Endodermal cell (in vitro differentiated cells): ENCODE data around the gene ATP13A3. TPM values are rescaled to one million over a fixed set of nuclear protein-coding genes. Genes with fewer than 3 reads are reported as not detected.

Experiments
- DNase-seq: peaks from one replicate; pipeline ENCODE4 v3.0.0-alpha.2; 2017
- H3K27ac ChIP-seq: 2 replicates; pipeline ENCODE4 v1.5.1; 2013; ENCODE audit warnings: mild to moderate bottlenecking, low read depth, low read length, moderate library complexity
- H3K27me3 ChIP-seq: 2 replicates; pipeline ENCODE4 v1.6.1; 2013; ENCODE audit warnings: mild to moderate bottlenecking, low read length, moderate library complexity; ENCODE audit not compliant: insufficient read depth, control insufficient read depth, poor library complexity, severe bottlenecking
- H3K36me3 ChIP-seq: 2 replicates; pipeline ENCODE4 v1.7.0; 2013; ENCODE audit warnings: mild to moderate bottlenecking, low read length, moderate library complexity; ENCODE audit not compliant: control insufficient read depth, insufficient read depth
- H3K4me1 ChIP-seq: one replicate; pipeline ENCODE4 v1.7.0; 2013; ENCODE audit warnings: low read length; ENCODE audit not compliant: control insufficient read depth, insufficient read depth
- H3K4me3 ChIP-seq: 2 replicates; pipeline ENCODE4 v1.5.1; 2013; ENCODE audit warnings: mild to moderate bottlenecking, low read length, moderate library complexity
- H3K9ac ChIP-seq: 2 replicates; pipeline ENCODE4 v1.6.1; 2013; ENCODE audit warnings: mild to moderate bottlenecking, low read length, moderate library complexity; ENCODE audit not compliant: poor library complexity, severe bottlenecking; ENCODE audit errors: extremely low read depth
- H3K9me3 ChIP-seq: 2 replicates; pipeline ENCODE4 v1.6.1; 2013; ENCODE audit warnings: mild to moderate bottlenecking, low read length, moderate library complexity; ENCODE audit not compliant: control insufficient read depth
- H3K27ac Mint-ChIP-seq: 2 replicates; pipeline ENCODE4 v1.8.0; 2020; ENCODE audit warnings: mixed read lengths
- H3K27me3 Mint-ChIP-seq: 2 replicates; pipeline ENCODE4 v1.8.0; 2021; ENCODE audit warnings: mild to moderate bottlenecking, mixed read lengths; ENCODE audit not compliant: insufficient read depth
- H3K36me3 Mint-ChIP-seq: 2 replicates; pipeline ENCODE4 v1.8.0; 2020; ENCODE audit warnings: low read depth, mixed read lengths
- H3K4me1 Mint-ChIP-seq: 2 replicates; pipeline ENCODE4 v1.8.0; 2020; ENCODE audit warnings: mixed read lengths
- H3K4me3 Mint-ChIP-seq: 2 replicates; pipeline ENCODE4 v1.8.0; 2020; ENCODE audit warnings: mild to moderate bottlenecking, moderate library complexity, mixed read lengths
- H3K9me3 Mint-ChIP-seq: 2 replicates; pipeline ENCODE4 v1.8.0; 2020; ENCODE audit warnings: mild to moderate bottlenecking, mixed read lengths
- WGBS, 2 experiments: methylation state at CpG; one replicate each; pipeline versions ENCODE4 v1.1.5 to v1.1.7; 2013; ENCODE audit warnings: missing lambda C conversion rate in 2 of 2, mixed read lengths in 1 of 2; ENCODE audit not compliant: insufficient coverage in 1 of 2, insufficient read length in 1 of 2; 5-methylcytosine and 5-hydroxymethylcytosine counted together
- total RNA-seq, 2 donors: library from RNA; stranded (reverse); fragmentation: NEBNext Ultra II Directional in 1 of 2; extraction: Animal tissue kit (Norgen Biotek cat#: 25700) in 1 of 2; gene quantifications; 2 replicates in 1 of 2; 3 replicates in 1 of 2; pipeline ENCODE4 v1.2.1, GENCODE V29; 2021
- TF ChIP-seq, protein P1 (sequence below): fragments of 200-600 bp; sonication (generic); conservative IDR thresholded peaks from 2 replicates; pipeline ENCODE4 v1.5.0; 2021; ENCODE audit warnings: antibody characterized with exemption, mild to moderate bottlenecking

Gene ATP13A3
- total RNA-seq, 2 donors from 2014 or later = 99.7 to 125 TPM

DNA sequence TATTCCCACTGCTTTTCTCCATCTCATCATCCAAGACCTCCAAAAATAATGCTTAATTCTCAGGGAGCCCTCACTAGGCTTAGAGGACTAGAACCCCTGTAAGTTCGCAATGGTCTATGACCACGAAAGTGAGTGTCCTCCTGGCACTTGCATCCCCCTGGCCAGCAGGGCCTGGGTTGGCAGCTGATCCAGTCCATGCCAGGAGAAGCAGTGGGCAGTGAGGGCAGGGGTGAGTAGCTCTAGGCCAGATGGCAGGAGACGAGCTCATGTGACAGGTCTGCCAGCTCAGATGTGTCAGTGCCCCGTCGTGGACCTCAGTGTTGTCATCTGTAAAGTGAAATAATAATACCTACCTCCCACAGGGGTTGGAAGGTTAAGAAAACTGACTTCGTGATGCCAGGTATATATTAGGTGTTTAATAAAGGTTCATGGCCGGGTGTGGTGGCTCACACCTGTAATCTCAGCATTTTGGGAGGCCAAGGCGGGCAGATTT lies 98.8 kb downstream of the ATP13A3 start:
- no peaks in the 10 kb centered on the region for H3K36me3 Mint-ChIP-seq
- Histone ChIP-seq H3K4me1 (peaks cover 12% of the 10 kb centered on the region), H3K27ac (no peak overlapping the region), H3K27me3 (peaks cover 39% of the 10 kb centered on the region), H3K36me3 (no peaks in the 10 kb centered on the region), H3K9ac (no peak overlapping the region), H3K4me3 (no peak overlapping the region), H3K9me3 (peaks cover 9% of the 10 kb centered on the region)
- TF ChIP-seq, protein P1, sequence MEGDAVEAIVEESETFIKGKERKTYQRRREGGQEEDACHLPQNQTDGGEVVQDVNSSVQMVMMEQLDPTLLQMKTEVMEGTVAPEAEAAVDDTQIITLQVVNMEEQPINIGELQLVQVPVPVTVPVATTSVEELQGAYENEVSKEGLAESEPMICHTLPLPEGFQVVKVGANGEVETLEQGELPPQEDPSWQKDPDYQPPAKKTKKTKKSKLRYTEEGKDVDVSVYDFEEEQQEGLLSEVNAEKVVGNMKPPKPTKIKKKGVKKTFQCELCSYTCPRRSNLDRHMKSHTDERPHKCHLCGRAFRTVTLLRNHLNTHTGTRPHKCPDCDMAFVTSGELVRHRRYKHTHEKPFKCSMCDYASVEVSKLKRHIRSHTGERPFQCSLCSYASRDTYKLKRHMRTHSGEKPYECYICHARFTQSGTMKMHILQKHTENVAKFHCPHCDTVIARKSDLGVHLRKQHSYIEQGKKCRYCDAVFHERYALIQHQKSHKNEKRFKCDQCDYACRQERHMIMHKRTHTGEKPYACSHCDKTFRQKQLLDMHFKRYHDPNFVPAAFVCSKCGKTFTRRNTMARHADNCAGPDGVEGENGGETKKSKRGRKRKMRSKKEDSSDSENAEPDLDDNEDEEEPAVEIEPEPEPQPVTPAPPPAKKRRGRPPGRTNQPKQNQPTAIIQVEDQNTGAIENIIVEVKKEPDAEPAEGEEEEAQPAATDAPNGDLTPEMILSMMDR = no peak
- peaks cover 9% of the 10 kb centered on the region for H3K9me3 Mint-ChIP-seq
- no peak for DNase-seq
- H3K27ac Mint-ChIP-seq = no peak overlapping the region
- peaks cover 34% of the 10 kb centered on the region for H3K27me3 Mint-ChIP-seq
- H3K4me3 Mint-ChIP-seq = no peak overlapping the region
- H3K4me1 Mint-ChIP-seq = peaks cover 23% of the 10 kb centered on the region
- WGBS, 2 experiments = 89 to 100% methylated on average over 6 to 7 of the region's 8 CpGs

DNA sequence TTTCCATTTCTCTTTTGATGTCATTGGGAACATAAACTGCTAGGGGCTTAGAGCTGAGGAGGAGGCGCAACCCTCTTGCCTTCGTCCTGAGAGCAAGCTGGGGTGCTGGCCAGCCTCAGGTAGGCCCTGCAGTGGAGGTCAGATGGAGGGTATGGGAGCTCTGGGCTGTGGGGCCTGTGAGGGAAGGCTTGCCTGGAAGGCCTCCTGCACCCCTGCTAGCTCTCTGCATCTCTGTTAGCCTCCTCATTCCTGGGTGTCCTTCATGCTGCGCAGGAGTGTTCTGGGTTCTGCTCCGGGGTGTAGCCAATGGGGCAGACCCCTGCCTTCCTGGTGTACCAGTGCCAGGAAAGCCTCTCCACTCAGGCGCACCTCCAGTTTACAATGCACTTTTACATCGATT lies 99.5 kb downstream of the ATP13A3 start:
- peaks cover 9% of the 10 kb centered on the region for H3K9me3 ChIP-seq
- Mint-ChIP-seq H3K27ac (no peak overlapping the region), H3K4me1 (peaks cover 30% of the 10 kb centered on the region), H3K27me3 (peaks cover 36% of the 10 kb centered on the region), H3K36me3 (no peaks in the 10 kb centered on the region), H3K9me3 (peaks cover 9% of the 10 kb centered on the region), H3K4me3 (no peak overlapping the region)
- no peak for DNase-seq
- WGBS, 2 experiments = 96 to 100% methylated on average over 5 to 6 of the region's 6 CpGs
- H3K27me3 ChIP-seq = peaks cover 39% of the 10 kb centered on the region
- peaks cover 19% of the 10 kb centered on the region for H3K4me1 ChIP-seq
- H3K4me3 ChIP-seq = no peak overlapping the region
- H3K27ac ChIP-seq = no peak overlapping the region
- TF ChIP-seq, protein P1 = no peak
- H3K36me3 ChIP-seq = no peaks in the 10 kb centered on the region
- no peak overlapping the region for H3K9ac ChIP-seq

DNA sequence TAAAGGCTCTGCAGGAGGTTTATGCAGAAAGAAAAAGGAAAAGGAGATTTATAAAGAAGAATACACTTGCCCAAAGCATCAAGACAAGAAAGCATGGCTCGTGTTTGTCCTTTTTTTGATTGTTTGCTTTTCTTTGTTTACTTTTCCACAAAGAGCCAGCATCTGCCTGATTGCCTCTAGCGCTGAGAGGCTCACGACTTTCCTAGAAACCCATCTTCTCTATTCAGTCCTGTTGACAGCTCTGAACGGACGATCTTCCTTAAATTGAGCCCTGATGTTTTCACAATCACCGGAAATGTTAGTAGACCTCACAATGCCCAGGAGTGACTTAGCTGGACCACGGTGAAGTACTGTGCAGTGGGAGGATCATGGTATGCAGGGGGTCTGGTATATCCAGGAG lies 100.2 kb downstream of the ATP13A3 start:
- H3K9me3 ChIP-seq = peaks cover 9% of the 10 kb centered on the region
- no peaks in the 10 kb centered on the region for H3K36me3 ChIP-seq
- 82 to 84% methylated on average over 7 of the region's 7 CpGs for WGBS, 2 experiments
- H3K4me3 Mint-ChIP-seq = no peak overlapping the region
- peaks cover 39% of the 10 kb centered on the region for H3K27me3 ChIP-seq
- H3K36me3 Mint-ChIP-seq = no peaks in the 10 kb centered on the region
- peaks cover 39% of the 10 kb centered on the region for H3K27me3 Mint-ChIP-seq
- H3K27ac ChIP-seq = no peak overlapping the region
- H3K9ac ChIP-seq = no peak overlapping the region
- H3K4me1 Mint-ChIP-seq = peaks cover 30% of the 10 kb centered on the region
- no peak overlapping the region for H3K4me3 ChIP-seq
- H3K4me1 ChIP-seq = peaks cover 19% of the 10 kb centered on the region
- peaks cover 9% of the 10 kb centered on the region for H3K9me3 Mint-ChIP-seq
- TF ChIP-seq, protein P1 = no peak
- no peak for DNase-seq
- no peak overlapping the region for H3K27ac Mint-ChIP-seq
